Right atrium auricular region (tissue), 2 donors: ENCODE measurements around the gene SND1. TPM values are rescaled to one million over a fixed set of nuclear protein-coding genes. Genes with fewer than 3 reads are reported as not detected.

Source experiments
- DNase-seq: peaks from one replicate; pipeline ENCODE4 v3.0.0-alpha.2; 2019; ENCODE audit warnings: low spot score
- H3K27ac ChIP-seq, 2 donors: fragments of 200-600 bp; sonication (generic); 1 replicate in 1 of 2; 2 replicates in 1 of 2; pipeline ENCODE4 v1.5.1; 2016 to 2019
- H3K27me3 ChIP-seq, 2 donors: fragments of 200-600 bp; sonication (generic); one replicate each; pipeline versions ENCODE4 v1.5.1 to v1.6.0; 2017 to 2019
- H3K36me3 ChIP-seq: fragments of 200-600 bp; sonication (generic); one replicate; pipeline ENCODE4 v1.5.1; 2016
- H3K4me1 ChIP-seq, 2 donors: fragments of 200-600 bp; sonication (generic); one replicate each; pipeline versions ENCODE4 v1.5.1 to v1.6.0; 2017 to 2019
- H3K4me3 ChIP-seq, 2 donors: fragments of 200-600 bp; sonication (generic); 1 replicate in 1 of 2; 2 replicates in 1 of 2; pipeline ENCODE4 v1.5.1; 2017 to 2019; ENCODE audit warnings: mild to moderate bottlenecking in 1 of 2, moderate library complexity in 1 of 2
- H3K9me3 ChIP-seq, 2 donors: fragments of 200-600 bp; sonication (generic); one replicate each; pipeline ENCODE4 v1.5.1; 2019
- CTCF ChIP-seq, 2 donors: fragments of 200-600 bp; sonication (generic); IDR thresholded peaks; one replicate each; pipeline ENCODE4 v1.5.1; 2019; ENCODE audit warnings: antibody characterized with exemption in 2 of 2
- total RNA-seq, 2 donors: library from RNA; depleted of rRNA; stranded (reverse); fragments of >200 nt; gene quantifications; one replicate each; pipeline ENCODE4 v1.1.0, GENCODE V29; 2016

The SND1 gene
- total RNA-seq, 2 donors from 2014 or later: 69.4 to 77.6 TPM

DNA sequence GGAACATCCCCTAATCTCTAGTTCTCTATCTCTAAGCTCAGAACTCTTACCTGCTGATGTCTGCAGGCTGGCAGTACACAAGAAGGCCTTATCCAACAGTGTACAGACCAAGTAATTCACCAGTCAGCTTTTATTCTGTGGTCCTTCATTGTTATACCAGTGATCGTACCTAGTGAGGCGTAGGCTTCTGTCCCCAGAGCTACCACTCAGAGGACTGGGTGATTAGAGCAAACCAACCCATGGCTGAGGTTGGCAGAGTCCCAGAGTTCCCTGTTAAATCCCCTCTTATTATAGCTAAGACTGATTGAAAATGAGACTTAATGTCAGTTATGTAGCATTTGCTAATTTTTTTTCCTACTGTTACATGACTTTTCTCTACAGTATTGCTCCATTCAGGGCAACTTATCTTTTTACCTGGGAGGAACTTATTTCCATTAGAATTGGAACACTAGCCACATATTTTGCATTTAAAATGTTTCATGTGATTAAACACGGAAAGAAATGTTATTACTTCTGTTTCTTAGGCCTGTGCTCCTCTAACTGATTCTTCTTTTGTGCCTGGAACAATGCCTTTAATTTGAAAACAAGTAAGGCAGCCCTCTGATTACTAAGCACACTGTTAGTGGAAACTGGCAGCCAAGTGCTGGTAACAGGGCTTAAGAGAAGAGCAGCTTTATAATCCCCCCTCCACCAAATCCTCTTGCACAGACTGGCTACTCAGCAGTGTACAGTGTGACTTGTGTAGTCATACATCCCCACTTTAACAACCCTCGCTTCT is 252.1 kb downstream of the SND1 start:
- H3K36me3 ChIP-seq: no peaks in the 10 kb centered on the region
- no peak for TF ChIP-seq CTCF (IDR thresholded peaks at IDR 0.05)
- no peak overlapping the region for H3K27ac ChIP-seq
- no peaks in the 10 kb centered on the region for H3K9me3 ChIP-seq
- H3K27me3 ChIP-seq: no peaks in the 10 kb centered on the region
- no peak for DNase-seq
- no peak overlapping the region for H3K4me3 ChIP-seq
- peaks cover 0 to 19% of the 10 kb centered on the region in 2 donors for H3K4me1 ChIP-seq

- TF ChIP-seq CTCF (IDR thresholded peaks at IDR 0.05): no peak
- Histone ChIP-seq H3K9me3 (no peaks in the 10 kb centered on the region), H3K4me1 (peaks cover 0 to 19% of the 10 kb centered on the region in 2 donors), H3K27ac (no peak overlapping the region), H3K27me3 (no peaks in the 10 kb centered on the region), H3K36me3 (no peaks in the 10 kb centered on the region), H3K4me3 (no peak overlapping the region)
- DNase-seq: no peak
These were observed 252.6 kb downstream of the SND1 start for GRCh38 chr7:127904670-127904985.

- H3K9me3 ChIP-seq: no peaks in the 10 kb centered on the region
- H3K4me3 ChIP-seq: no peak overlapping the region
- no peak for TF ChIP-seq CTCF (IDR thresholded peaks at IDR 0.05)
- H3K36me3 ChIP-seq: no peaks in the 10 kb centered on the region
- no peak for DNase-seq
- peaks cover 0 to 20% of the 10 kb centered on the region in 2 donors for H3K4me1 ChIP-seq
- H3K27me3 ChIP-seq: no peaks in the 10 kb centered on the region
- H3K27ac ChIP-seq: no peak overlapping the region
These were observed 253.0 kb downstream of the SND1 start for GRCh38 chr7:127905021-127905420.

DNA sequence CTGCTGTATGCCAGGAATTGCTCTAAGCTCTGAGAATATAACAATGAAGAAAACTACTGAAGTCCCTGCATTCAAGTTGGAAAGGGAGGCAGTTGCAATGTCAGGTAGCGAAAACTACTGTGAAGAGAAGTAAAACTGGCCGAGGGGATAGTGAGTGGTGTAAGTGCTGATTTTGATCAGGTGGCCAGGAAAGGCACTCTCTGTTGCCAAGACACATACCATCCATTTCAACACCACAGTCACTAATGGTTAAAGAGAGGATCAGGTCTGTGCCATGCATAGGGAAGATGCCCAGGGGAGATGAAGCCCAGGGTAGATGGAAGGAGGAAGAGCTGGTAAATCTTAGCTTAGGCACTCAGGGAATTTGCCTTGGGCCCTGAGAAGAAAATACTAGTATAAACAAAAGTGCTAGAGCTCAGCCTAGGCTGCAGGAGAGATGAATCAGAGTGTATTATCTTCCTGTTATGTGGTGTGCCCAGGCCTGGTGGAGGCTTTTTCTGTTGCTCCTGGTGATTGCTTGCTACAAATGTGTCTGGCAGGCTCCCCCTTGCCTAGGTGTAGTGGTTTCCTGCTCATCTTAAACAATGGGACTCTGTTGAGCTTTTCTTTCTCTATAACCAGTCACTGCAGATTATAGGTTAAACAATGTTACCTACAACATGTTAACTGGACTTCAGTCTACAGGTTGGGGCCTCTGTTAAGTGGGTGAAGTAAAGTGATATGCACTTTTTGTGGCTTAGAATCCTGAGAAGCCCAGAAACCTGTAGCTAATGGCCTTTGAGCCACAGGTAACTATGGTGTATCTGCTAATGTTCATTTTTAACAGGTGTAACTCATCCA is 253.7 kb downstream of the SND1 start:
- H3K4me1 ChIP-seq: peaks cover 0 to 21% of the 10 kb centered on the region in 2 donors
- no peak overlapping the region for H3K27ac ChIP-seq
- no peaks in the 10 kb centered on the region for H3K36me3 ChIP-seq
- H3K27me3 ChIP-seq: no peaks in the 10 kb centered on the region
- H3K9me3 ChIP-seq: no peaks in the 10 kb centered on the region
- no peak for TF ChIP-seq CTCF (IDR thresholded peaks at IDR 0.05)
- no peak for DNase-seq
- H3K4me3 ChIP-seq: no peak overlapping the region

- H3K4me3 ChIP-seq: no peak overlapping the region
- no peak for TF ChIP-seq CTCF (IDR thresholded peaks at IDR 0.05)
These were observed 255.4 kb downstream of the SND1 start for GRCh38 chr7:127907110-127908040.

More at GRCh38 chr7:127907110-127908040, 255.4 kb downstream of the SND1 start:
- no peaks in the 10 kb centered on the region for H3K27me3 ChIP-seq
- peaks cover 0 to 7% of the 10 kb centered on the region in 2 donors for H3K4me1 ChIP-seq
- H3K27ac ChIP-seq: no peak overlapping the region
- DNase-seq: no peak
- H3K36me3 ChIP-seq: no peaks in the 10 kb centered on the region
- H3K9me3 ChIP-seq: no peaks in the 10 kb centered on the region
